Measurements from ENCODE around the gene CPSF7. TPM values are rescaled to one million over a fixed set of nuclear protein-coding genes. Genes with fewer than 3 reads are reported as not detected.
"Not testable (repeated sequence)": the region's sequence is repeated elsewhere in the genome, so short reads cannot be mapped to it uniquely, and the experiment has no call there.

The CPSF7 gene
- polyA plus RNA-seq, 1 of the 3 experiments (the other 2 are of a cell fraction): 44.0 TPM

GRCh38 chr11:61472282-61472681, 42.5 kb upstream of the CPSF7 start (continued):
- TF ChIP-seq RXRA (IDR thresholded peaks at IDR 0.05; ENCODE audit: borderline replicate concordance, low read depth): no peak
- TF ChIP-seq YY1 (IDR thresholded peaks at IDR 0.05; ENCODE audit: low read depth): no peak
- TF ChIP-seq MXI1 (IDR thresholded peaks at IDR 0.05; ENCODE audit: low read depth, low read length): no peak
- TF ChIP-seq TAF1 (IDR thresholded peaks at IDR 0.05; ENCODE audit: borderline replicate concordance, low read depth, low read length): no peak
- no peak for TF ChIP-seq RCOR1 (IDR thresholded peaks at IDR 0.05; ENCODE audit: low read length)

- DNase-seq: no peak
- H2AFZ ChIP-seq (ENCODE audit: low read depth): no peak overlapping the region
- H4K20me1 ChIP-seq (ENCODE audit: insufficient read depth): no peaks in the 10 kb centered on the region
- POLR2A ChIA-PET: no interaction called here
- no peaks in the 10 kb centered on the region for H3K79me2 ChIP-seq (ENCODE audit: insufficient read depth)
- H3K9me3 ChIP-seq: no peaks in the 10 kb centered on the region
- CTCF ChIA-PET: interaction anchor here (1.3 to 3.0 kb wide), 4 partner anchors 10 to 171 kb away, joined by 4 to 22 read pairs (median 10); no protein-coding TSS in a partner anchor
- H3K9ac ChIP-seq: no peak overlapping the region
- H3K9me2 ChIP-seq: no peaks in the 10 kb centered on the region
- no peaks in the 10 kb centered on the region for H3K4me1 ChIP-seq (ENCODE audit: control insufficient read depth in 1 of 2, insufficient read depth in 2 of 2, low read depth in 1 of 2, low read length in 1 of 2)
- no peaks in the 10 kb centered on the region for H3K27me3 ChIP-seq (ENCODE audit: insufficient read depth)
- H3K36me3 ChIP-seq (replicated peaks in 1 of 2; ENCODE audit: control insufficient read depth in 1 of 2, insufficient read depth in 2 of 2, low read length in 1 of 2): peaks cover 4% of the 10 kb centered on the region in 2 experiments
- H3K4me2 ChIP-seq: no peak overlapping the region
- no peak overlapping the region for H3K4me3 ChIP-seq (ENCODE audit: low read depth in 2 of 2, low read length in 1 of 2)
- TF ChIP-seq TEAD4 (IDR thresholded peaks at IDR 0.05; ENCODE audit: borderline replicate concordance, insufficient read depth) (no peak), NFIC (IDR thresholded peaks at IDR 0.05; ENCODE audit: borderline replicate concordance) (no peak), CHD2 (IDR thresholded peaks at IDR 0.05; ENCODE audit: low read length, partially characterized antibody) (no peak), NRF1 (IDR thresholded peaks at IDR 0.05; ENCODE audit: low read depth, low read length) (no peak), MEF2A (IDR thresholded peaks at IDR 0.05; ENCODE audit: borderline replicate concordance, low read depth) (no peak), EP300 (IDR thresholded peaks at IDR 0.05; ENCODE audit: borderline replicate concordance in 1 of 2, low read depth in 1 of 2, low read length in 1 of 2) (no peak), GABPA (IDR thresholded peaks at IDR 0.05; ENCODE audit: low read depth) (no peak), TAF1 (IDR thresholded peaks at IDR 0.05; ENCODE audit: borderline replicate concordance, low read depth, low read length) (no peak), SMC3 (IDR thresholded peaks at IDR 0.05; ENCODE audit: low read depth, low read length) (no peak), USF2 (IDR thresholded peaks at IDR 0.05; ENCODE audit: borderline replicate concordance, low read depth, low read length) (no peak), FOSL2 (IDR thresholded peaks at IDR 0.05; ENCODE audit: borderline replicate concordance, low read depth) (no peak), YY1 (IDR thresholded peaks at IDR 0.05; ENCODE audit: low read depth) (no peak), MXI1 (IDR thresholded peaks at IDR 0.05; ENCODE audit: low read depth, low read length) (no peak), FOXJ3 (CRISPR knock-in tag; IDR thresholded peaks at IDR 0.05) (no peak), RXRA (IDR thresholded peaks at IDR 0.05; ENCODE audit: borderline replicate concordance, low read depth) (no peak), RCOR1 (IDR thresholded peaks at IDR 0.05; ENCODE audit: low read length) (no peak), ELF1 (IDR thresholded peaks at IDR 0.05) (no peak)
- TF ChIP-seq, protein P1, sequence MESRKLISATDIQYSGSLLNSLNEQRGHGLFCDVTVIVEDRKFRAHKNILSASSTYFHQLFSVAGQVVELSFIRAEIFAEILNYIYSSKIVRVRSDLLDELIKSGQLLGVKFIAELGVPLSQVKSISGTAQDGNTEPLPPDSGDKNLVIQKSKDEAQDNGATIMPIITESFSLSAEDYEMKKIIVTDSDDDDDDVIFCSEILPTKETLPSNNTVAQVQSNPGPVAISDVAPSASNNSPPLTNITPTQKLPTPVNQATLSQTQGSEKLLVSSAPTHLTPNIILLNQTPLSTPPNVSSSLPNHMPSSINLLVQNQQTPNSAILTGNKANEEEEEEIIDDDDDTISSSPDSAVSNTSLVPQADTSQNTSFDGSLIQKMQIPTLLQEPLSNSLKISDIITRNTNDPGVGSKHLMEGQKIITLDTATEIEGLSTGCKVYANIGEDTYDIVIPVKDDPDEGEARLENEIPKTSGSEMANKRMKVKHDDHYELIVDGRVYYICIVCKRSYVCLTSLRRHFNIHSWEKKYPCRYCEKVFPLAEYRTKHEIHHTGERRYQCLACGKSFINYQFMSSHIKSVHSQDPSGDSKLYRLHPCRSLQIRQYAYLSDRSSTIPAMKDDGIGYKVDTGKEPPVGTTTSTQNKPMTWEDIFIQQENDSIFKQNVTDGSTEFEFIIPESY (IDR thresholded peaks at IDR 0.05; ENCODE audit: borderline replicate concordance, low read depth): no peak
- no peaks in the 10 kb centered on the region for H3F3A ChIP-seq (replicated peaks; ENCODE audit: insufficient read depth)
- WGBS (ENCODE audit: low lambda C conversion rate): 90% methylated on average over 7 of the region's 7 CpGs
- no peak overlapping the region for H3K27ac ChIP-seq (ENCODE audit: low read depth in 2 of 2, low read length in 1 of 2)
Observed at GRCh38 chr11:61468002-61468401, 38.2 kb upstream of the CPSF7 start.

GRCh38 chr11:61467602-61468001, 37.8 kb upstream of the CPSF7 start:
- H3K79me2 ChIP-seq (ENCODE audit: insufficient read depth); H3K9me2 ChIP-seq; H2AFZ ChIP-seq (ENCODE audit: low read depth); H4K20me1 ChIP-seq (ENCODE audit: insufficient read depth); H3K4me3 ChIP-seq (ENCODE audit: low read depth in 2 of 2, low read length in 1 of 2); DNase-seq; H3K4me1 ChIP-seq (ENCODE audit: control insufficient read depth in 1 of 2, insufficient read depth in 2 of 2, low read depth in 1 of 2, low read length in 1 of 2); H3K36me3 ChIP-seq (replicated peaks in 1 of 2; ENCODE audit: control insufficient read depth in 1 of 2, insufficient read depth in 2 of 2, low read length in 1 of 2); H3K9ac ChIP-seq; H3K9me3 ChIP-seq; POLR2A ChIA-PET; H3K4me2 ChIP-seq; H3K27ac ChIP-seq (ENCODE audit: low read depth in 2 of 2, low read length in 1 of 2); H3F3A ChIP-seq (replicated peaks; ENCODE audit: insufficient read depth); H3K27me3 ChIP-seq (ENCODE audit: insufficient read depth): not testable (repeated sequence)
- CTCF ChIA-PET: interaction anchor here (1.4 to 3.0 kb wide), 3 partner anchors 10 to 171 kb away, joined by 7 to 22 read pairs (median 12); no protein-coding TSS in a partner anchor
- WGBS (ENCODE audit: low lambda C conversion rate): 90% methylated on average over 6 of the region's 6 CpGs
